ENCODE data around the gene CDC42BPB.

CDC42BPB gene

GRCh38 chr14:103019236-103019635 is 38.1 kb downstream of the CDC42BPB start:
- DNase-seq (ENCODE audit: low spot score): no peak

- DNase-seq (ENCODE audit: low spot score): no peak
These were observed 40.8 kb downstream of the CDC42BPB start for GRCh38 chr14:103016594-103016993.

GRCh38 chr14:103016071-103016470 is 41.3 kb downstream of the CDC42BPB start:
- no peak for DNase-seq (ENCODE audit: low spot score)

DNA sequence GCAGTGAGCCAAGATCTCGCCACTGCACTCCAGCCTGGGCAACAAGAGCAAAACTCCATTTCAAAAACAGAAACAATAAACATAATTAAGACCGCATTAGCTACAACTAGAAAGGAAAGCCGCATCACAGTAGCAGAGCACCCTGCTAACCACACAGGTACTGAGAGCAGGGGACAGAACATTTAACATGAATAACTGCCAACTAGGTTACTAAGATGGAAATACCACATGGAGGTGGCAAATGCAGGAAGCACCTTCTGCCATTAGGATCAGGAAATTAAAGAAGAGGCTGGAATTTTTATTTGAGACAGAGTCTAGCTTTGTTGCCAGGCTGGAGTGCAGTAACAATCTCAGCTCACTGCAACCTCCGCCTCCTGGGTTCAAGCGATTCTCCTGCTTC is 41.9 kb downstream of the CDC42BPB start:
- DNase-seq (ENCODE audit: low spot score): no peak

- DNase-seq (ENCODE audit: low spot score): no peak
These were observed 42.7 kb downstream of the CDC42BPB start for GRCh38 chr14:103014466-103015228.

DNA sequence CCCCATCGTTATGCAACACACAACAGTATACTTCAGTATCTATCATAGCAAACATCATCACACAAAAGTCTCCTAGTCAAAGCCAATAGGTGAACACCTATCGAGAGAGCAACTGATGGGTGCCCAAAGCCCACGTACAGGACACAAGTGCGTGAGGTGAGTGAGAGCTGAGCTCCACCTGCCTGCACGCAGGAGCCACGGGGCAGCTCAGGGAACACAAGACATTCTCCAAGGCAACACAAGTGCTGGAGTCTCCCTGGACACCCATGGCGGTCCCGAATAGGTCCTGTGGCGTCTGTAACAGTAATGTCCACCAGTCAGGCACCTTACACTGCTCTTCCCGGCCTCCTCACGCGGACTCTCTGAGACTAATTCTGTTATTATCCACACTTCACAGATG is 44.3 kb downstream of the CDC42BPB start:
- DNase-seq (ENCODE audit: low spot score): no peak

GRCh38 chr14:103009559-103009958 is 47.8 kb downstream of the CDC42BPB start:
- no peak for DNase-seq (ENCODE audit: low spot score)

GRCh38 chr14:103008768-103009357 is 48.5 kb downstream of the CDC42BPB start:
- no peak for DNase-seq (ENCODE audit: low spot score)

- no peak for DNase-seq (ENCODE audit: low spot score)
These were observed 49.2 kb downstream of the CDC42BPB start for GRCh38 chr14:103008126-103008525.

- no peak for DNase-seq (ENCODE audit: low spot score)
These were observed 49.8 kb downstream of the CDC42BPB start for GRCh38 chr14:103007555-103007954.

- no peak for DNase-seq (ENCODE audit: low spot score)
These were observed 50.3 kb downstream of the CDC42BPB start for GRCh38 chr14:103006991-103007520.

DNA sequence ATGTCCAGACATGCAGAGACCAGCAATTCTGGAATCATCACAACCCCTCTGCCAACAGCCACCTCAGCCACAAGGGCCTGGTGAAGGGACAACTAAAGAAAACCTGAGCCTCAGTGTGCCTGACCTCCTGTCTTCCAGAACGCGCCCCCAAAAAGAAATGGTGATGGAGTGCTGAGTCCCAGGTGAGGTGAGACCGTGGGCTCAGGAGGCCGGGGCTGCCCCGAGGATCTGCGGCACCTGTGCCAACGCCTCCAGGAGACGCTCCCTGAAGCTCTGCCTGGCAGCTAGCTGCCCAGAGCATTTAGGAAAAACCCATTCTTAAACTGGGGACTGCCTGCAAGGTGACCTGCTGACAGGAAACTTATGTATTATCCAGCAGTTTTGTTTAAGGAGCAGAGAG is 51.2 kb downstream of the CDC42BPB start:
- no peak for DNase-seq (ENCODE audit: low spot score)

GRCh38 chr14:103003850-103004249 is 53.5 kb downstream of the CDC42BPB start:
- DNase-seq (ENCODE audit: low spot score): no peak

GRCh38 chr14:103003351-103003615 is 54.1 kb downstream of the CDC42BPB start:
- no peak for DNase-seq (ENCODE audit: low spot score)

- DNase-seq (ENCODE audit: low spot score): no peak
These were observed 54.6 kb downstream of the CDC42BPB start for GRCh38 chr14:103002578-103003350.

- no peak for DNase-seq (ENCODE audit: low spot score)
These were observed 55.5 kb downstream of the CDC42BPB start for GRCh38 chr14:103001651-103002396.

GRCh38 chr14:103001226-103001625 is 56.1 kb downstream of the CDC42BPB start:
- no peak for DNase-seq (ENCODE audit: low spot score)

- no peak for DNase-seq (ENCODE audit: low spot score)
These were observed 56.9 kb downstream of the CDC42BPB start for GRCh38 chr14:103000291-103000921.

- no peak for DNase-seq (ENCODE audit: low spot score)
These were observed 58.0 kb downstream of the CDC42BPB start for GRCh38 chr14:102999227-102999895.

DNA sequence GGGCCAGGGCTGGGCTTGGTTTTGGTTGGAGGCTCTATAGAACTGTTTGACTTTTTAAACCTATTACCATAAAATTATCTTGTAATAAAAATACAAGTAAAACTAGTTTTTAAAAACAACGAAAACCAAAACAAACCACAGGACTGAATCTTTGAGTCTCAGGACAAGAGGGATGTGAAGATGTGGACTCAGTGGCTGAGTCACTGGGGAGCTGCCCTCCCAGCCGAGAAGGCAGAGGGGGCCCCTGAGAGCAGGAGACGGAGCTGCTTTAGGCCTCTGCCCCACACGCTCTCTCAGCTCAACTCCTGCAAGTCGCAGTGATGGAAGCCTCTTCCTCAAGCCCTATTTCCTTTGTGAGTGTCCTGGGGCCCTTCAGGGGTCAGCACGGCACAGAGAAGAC is 59.0 kb downstream of the CDC42BPB start:
- DNase-seq (ENCODE audit: low spot score): no peak

DNA sequence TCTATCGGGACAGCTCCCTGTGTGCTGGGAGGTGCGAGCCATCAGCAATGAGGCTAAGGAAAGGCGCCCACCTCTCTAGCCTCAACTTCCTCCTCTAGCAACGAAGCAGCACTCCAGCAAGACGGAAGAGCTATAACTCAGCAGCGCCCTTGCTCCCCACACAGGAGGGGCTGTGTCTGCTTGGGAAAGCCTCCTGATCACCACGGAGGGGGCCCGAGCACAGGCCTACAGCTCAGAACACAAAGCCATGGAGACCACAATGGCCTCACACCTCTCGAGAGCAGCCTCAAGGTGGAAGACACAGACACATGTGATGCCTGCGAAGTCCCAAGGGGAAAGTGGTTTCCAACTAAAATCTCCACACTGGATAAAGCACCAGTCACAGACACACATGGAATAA is 60.4 kb downstream of the CDC42BPB start:
- DNase-seq (ENCODE audit: low spot score): no peak
